ENCODE measurements around the gene GTF3C4. TPM values are rescaled to one million over a fixed set of nuclear protein-coding genes. Genes with fewer than 3 reads are reported as not detected.

GTF3C4 gene
- total RNA-seq, 2 donors from 2014 or later = 28.5 to 29.3 TPM

- H3K27me3 ChIP-seq (ENCODE audit: control insufficient read depth, insufficient read depth, low read length, poor library complexity, severe bottlenecking) = peaks cover 4% of the 10 kb centered on the region
- H3K27ac ChIP-seq (ENCODE audit: low read depth, low read length) = no peak overlapping the region
- no peaks in the 10 kb centered on the region for H3K9me3 ChIP-seq (ENCODE audit: control insufficient read depth, low read length)
- 86 to 91% methylated on average over 5 of the region's 5 CpGs for WGBS, 2 experiments (ENCODE audit: insufficient coverage in 1 of 2, insufficient read length in 1 of 2)
- H3K9ac ChIP-seq (ENCODE audit: extremely low read depth, low read length, poor library complexity, severe bottlenecking) = no peak overlapping the region
- H3K4me3 ChIP-seq (ENCODE audit: low read length) = no peak overlapping the region
- DNase-seq = no peak
- H3K27me3 Mint-ChIP-seq (ENCODE audit: insufficient read depth) = peaks cover 22% of the 10 kb centered on the region
- no peak overlapping the region for H3K27ac Mint-ChIP-seq
- H3K4me3 Mint-ChIP-seq = no peak overlapping the region
- no peaks in the 10 kb centered on the region for H3K4me1 Mint-ChIP-seq
- H3K36me3 Mint-ChIP-seq (ENCODE audit: low read depth) = no peaks in the 10 kb centered on the region
- no peaks in the 10 kb centered on the region for H3K36me3 ChIP-seq (ENCODE audit: control insufficient read depth, insufficient read depth, low read length)
- no peaks in the 10 kb centered on the region for H3K4me1 ChIP-seq (ENCODE audit: control insufficient read depth, insufficient read depth, low read length)
- H3K9me3 Mint-ChIP-seq = no peaks in the 10 kb centered on the region
- TF ChIP-seq, protein P1, sequence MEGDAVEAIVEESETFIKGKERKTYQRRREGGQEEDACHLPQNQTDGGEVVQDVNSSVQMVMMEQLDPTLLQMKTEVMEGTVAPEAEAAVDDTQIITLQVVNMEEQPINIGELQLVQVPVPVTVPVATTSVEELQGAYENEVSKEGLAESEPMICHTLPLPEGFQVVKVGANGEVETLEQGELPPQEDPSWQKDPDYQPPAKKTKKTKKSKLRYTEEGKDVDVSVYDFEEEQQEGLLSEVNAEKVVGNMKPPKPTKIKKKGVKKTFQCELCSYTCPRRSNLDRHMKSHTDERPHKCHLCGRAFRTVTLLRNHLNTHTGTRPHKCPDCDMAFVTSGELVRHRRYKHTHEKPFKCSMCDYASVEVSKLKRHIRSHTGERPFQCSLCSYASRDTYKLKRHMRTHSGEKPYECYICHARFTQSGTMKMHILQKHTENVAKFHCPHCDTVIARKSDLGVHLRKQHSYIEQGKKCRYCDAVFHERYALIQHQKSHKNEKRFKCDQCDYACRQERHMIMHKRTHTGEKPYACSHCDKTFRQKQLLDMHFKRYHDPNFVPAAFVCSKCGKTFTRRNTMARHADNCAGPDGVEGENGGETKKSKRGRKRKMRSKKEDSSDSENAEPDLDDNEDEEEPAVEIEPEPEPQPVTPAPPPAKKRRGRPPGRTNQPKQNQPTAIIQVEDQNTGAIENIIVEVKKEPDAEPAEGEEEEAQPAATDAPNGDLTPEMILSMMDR (conservative IDR thresholded peaks at IDR 0.05) = no peak
These were observed 59.1 kb downstream of the GTF3C4 start for GRCh38 chr9:132729235-132729890.

DNA sequence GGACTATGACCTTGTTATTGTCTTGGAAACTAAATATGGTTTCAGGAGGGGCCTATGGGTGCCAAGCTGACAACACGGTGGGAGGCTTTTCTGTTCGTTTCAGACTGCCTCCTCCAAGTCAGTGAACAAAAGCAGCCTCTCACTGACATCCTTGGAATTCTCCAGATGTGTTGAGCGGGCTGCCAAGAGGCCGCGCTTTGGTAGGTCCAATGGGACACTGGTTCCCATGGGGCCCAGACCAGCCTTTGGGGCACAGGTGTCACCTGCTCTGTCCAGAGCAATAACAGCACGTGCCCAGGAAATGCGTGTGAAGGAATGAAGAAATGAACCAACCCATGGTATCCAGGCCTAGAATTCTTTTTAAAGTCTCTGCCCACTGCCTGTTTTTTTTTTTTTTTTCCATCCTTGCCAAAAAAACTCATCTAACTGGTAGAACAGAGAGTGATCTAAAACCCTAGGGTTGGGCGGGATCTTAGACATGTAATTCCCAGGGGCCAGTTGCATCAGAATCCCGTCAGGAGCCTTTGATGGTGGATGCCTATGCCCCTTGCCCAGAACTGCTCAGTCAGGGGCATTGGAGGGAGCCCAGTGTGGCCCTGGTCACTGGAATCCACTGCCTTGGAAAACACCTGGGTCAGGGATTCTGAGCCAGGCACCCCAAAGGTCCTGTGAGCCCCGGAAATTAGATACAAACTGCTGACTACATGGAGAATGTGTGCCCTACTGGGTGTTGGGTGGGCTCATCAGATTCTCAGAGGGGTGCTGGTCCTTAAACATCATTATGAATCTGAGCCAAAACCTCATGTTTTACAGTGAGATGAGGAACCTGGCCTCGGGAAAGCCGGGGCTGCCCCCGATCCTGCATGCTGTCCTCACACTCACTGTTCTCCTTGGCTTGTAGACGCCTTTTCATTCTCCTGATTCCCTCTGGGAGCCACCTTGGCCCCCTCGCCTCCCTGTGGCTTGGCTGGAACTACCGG lies 60.1 kb downstream of the GTF3C4 start:
- H3K27ac Mint-ChIP-seq = no peak overlapping the region
- 92 to 93% methylated on average over 15 to 16 of the region's 16 CpGs for WGBS, 2 experiments (ENCODE audit: insufficient coverage in 1 of 2, insufficient read length in 1 of 2)

GRCh38 chr9:132731230-132731629 lies 61.0 kb downstream of the GTF3C4 start:
- H3K9ac ChIP-seq (ENCODE audit: extremely low read depth, low read length, poor library complexity, severe bottlenecking) = no peak overlapping the region
- WGBS, 2 experiments (ENCODE audit: insufficient coverage in 1 of 2, insufficient read length in 1 of 2) = 80 to 85% methylated on average over 3 of the region's 3 CpGs
- H3K36me3 ChIP-seq (ENCODE audit: control insufficient read depth, insufficient read depth, low read length) = no peaks in the 10 kb centered on the region
- H3K27ac Mint-ChIP-seq = no peak overlapping the region
- H3K36me3 Mint-ChIP-seq (ENCODE audit: low read depth) = no peaks in the 10 kb centered on the region
- H3K27ac ChIP-seq (ENCODE audit: low read depth, low read length) = no peak overlapping the region
- no peaks in the 10 kb centered on the region for H3K9me3 ChIP-seq (ENCODE audit: control insufficient read depth, low read length)
- no peak for DNase-seq
- no peaks in the 10 kb centered on the region for H3K4me1 ChIP-seq (ENCODE audit: control insufficient read depth, insufficient read depth, low read length)
- H3K27me3 Mint-ChIP-seq (ENCODE audit: insufficient read depth) = peaks cover 19% of the 10 kb centered on the region
- H3K27me3 ChIP-seq (ENCODE audit: control insufficient read depth, insufficient read depth, low read length, poor library complexity, severe bottlenecking) = peaks cover 4% of the 10 kb centered on the region
- H3K4me3 Mint-ChIP-seq = no peak overlapping the region
- no peaks in the 10 kb centered on the region for H3K4me1 Mint-ChIP-seq
- H3K4me3 ChIP-seq (ENCODE audit: low read length) = no peak overlapping the region
- H3K9me3 Mint-ChIP-seq = no peaks in the 10 kb centered on the region
- TF ChIP-seq, protein P1 (conservative IDR thresholded peaks at IDR 0.05) = no peak

More for the DNA sequence above, 60.1 kb downstream of the GTF3C4 start:
- Mint-ChIP-seq H3K9me3 (no peaks in the 10 kb centered on the region), H3K4me3 (no peak overlapping the region), H3K27me3 (ENCODE audit: insufficient read depth) (peaks cover 22% of the 10 kb centered on the region), H3K36me3 (ENCODE audit: low read depth) (no peaks in the 10 kb centered on the region), H3K4me1 (no peaks in the 10 kb centered on the region)
- Histone ChIP-seq H3K9ac (ENCODE audit: extremely low read depth, low read length, poor library complexity, severe bottlenecking) (no peak overlapping the region), H3K27me3 (ENCODE audit: control insufficient read depth, insufficient read depth, low read length, poor library complexity, severe bottlenecking) (peaks cover 4% of the 10 kb centered on the region), H3K4me1 (ENCODE audit: control insufficient read depth, insufficient read depth, low read length) (no peaks in the 10 kb centered on the region), H3K36me3 (ENCODE audit: control insufficient read depth, insufficient read depth, low read length) (no peaks in the 10 kb centered on the region), H3K27ac (ENCODE audit: low read depth, low read length) (no peak overlapping the region), H3K9me3 (ENCODE audit: control insufficient read depth, low read length) (no peaks in the 10 kb centered on the region), H3K4me3 (ENCODE audit: low read length) (no peak overlapping the region)
- TF ChIP-seq, protein P1 (conservative IDR thresholded peaks at IDR 0.05) = no peak
- DNase-seq = no peak

All from endodermal cell (in vitro differentiated cells).